RWPE1 (cell line): ENCODE results near the gene HIVEP1.

Experiments
- CTCF ChIA-PET: fragments of 350-600 bp; sonication (Branson Sonifier 250); formaldehyde crosslinking; extraction: SDS; loops from one replicate; lab custom pipeline; 2021; lab: Yijun Ruan, JAX
- POLR2A ChIA-PET: fragments of 400-600 bp; formaldehyde crosslinking; extraction: SDS; loops from one replicate; lab custom pipeline; 2020; ENCODE audit warnings: antibody characterized with exemption; ENCODE audit not compliant: low non-redundant PET; lab: Yijun Ruan, JAX
- DNase-seq: peaks from one replicate; pipeline ENCODE4 v3.0.0; 2012; ENCODE audit warnings: low spot score
- H3K27ac ChIP-seq: fragments of 450-650 bp; 2 replicates; pipeline ENCODE4 v1.5.1; 2017
- TF ChIP-seq, protein P1 (sequence below): fragments of 450-650 bp; conservative IDR thresholded peaks from 2 replicates; pipeline ENCODE4 v1.5.1; 2017; ENCODE audit warnings: low read depth, mild to moderate bottlenecking

HIVEP1 gene

DNA sequence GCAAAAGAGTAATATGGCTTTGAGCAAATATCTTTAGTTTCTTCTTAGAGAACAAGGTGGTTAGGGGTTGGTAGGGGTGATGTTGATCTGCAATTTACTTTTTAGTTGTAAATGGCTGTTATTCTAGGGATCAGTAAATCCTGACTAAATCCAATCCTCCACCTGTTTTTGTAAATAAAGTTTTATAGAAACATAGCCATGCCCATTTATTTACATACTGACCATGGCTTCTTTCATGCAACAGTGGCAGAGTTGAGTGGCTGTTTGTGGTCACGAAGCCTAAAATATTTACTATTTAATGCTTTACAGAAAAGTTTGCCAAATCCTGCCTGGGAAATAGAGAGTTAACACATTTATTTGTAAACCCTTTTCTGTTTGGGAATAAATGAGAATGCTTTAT is 14.7 kb downstream of the HIVEP1 start:
- no peak for DNase-seq
- POLR2A ChIA-PET = no interaction called here
- TF ChIP-seq, protein P1, sequence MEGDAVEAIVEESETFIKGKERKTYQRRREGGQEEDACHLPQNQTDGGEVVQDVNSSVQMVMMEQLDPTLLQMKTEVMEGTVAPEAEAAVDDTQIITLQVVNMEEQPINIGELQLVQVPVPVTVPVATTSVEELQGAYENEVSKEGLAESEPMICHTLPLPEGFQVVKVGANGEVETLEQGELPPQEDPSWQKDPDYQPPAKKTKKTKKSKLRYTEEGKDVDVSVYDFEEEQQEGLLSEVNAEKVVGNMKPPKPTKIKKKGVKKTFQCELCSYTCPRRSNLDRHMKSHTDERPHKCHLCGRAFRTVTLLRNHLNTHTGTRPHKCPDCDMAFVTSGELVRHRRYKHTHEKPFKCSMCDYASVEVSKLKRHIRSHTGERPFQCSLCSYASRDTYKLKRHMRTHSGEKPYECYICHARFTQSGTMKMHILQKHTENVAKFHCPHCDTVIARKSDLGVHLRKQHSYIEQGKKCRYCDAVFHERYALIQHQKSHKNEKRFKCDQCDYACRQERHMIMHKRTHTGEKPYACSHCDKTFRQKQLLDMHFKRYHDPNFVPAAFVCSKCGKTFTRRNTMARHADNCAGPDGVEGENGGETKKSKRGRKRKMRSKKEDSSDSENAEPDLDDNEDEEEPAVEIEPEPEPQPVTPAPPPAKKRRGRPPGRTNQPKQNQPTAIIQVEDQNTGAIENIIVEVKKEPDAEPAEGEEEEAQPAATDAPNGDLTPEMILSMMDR = no peak
- no peak overlapping the region for H3K27ac ChIP-seq
- CTCF ChIA-PET = no interaction called here

DNA sequence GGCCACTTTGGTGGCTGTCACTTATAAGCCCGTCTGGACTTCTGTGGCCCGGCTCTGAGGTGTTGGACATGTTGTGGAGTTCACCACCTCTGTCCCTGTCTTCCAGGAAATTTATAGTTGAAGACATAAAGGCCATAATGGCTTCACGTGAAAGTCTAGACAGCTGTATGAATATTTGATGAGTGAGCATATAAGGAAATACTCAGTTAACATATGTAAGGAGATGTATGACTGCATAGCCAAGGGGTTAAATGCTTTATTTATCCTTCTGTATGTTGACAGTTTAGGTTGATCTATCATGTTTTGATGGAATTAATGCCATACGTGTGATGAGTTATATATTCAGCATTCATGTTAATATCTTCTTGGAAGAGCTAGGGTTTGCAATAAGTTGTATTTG is 16.1 kb downstream of the HIVEP1 start:
- DNase-seq = no peak

GRCh38 chr6:12029979-12030737 is 18.0 kb downstream of the HIVEP1 start:
- H3K27ac ChIP-seq = no peak overlapping the region
- no peak for DNase-seq
- TF ChIP-seq, protein P1 = no peak
- ChIA-PET CTCF (interaction anchor here (0.6 to 1.2 kb wide), 3 partner anchors 303 to 375 kb away, joined by 3 to 4 read pairs (median 3); no protein-coding TSS in a partner anchor), POLR2A (no interaction called here)

More for the DNA sequence above, 16.1 kb downstream of the HIVEP1 start:
- no peak overlapping the region for H3K27ac ChIP-seq
- TF ChIP-seq, protein P1 = no peak
- POLR2A ChIA-PET = no interaction called here
- CTCF ChIA-PET = interaction anchor here (0.7 kb wide), 1 partner anchor 64 kb away, joined by 3 read pairs; no protein-coding TSS in a partner anchor

GRCh38 chr6:12030993-12031550 is 19.0 kb downstream of the HIVEP1 start:
- no peak for DNase-seq
- TF ChIP-seq, protein P1 = no peak
- CTCF ChIA-PET = interaction anchor here (0.6 to 1.2 kb wide), 3 partner anchors 304 to 376 kb away, joined by 3 to 4 read pairs (median 3); no protein-coding TSS in a partner anchor
- peak overlapping the region; percentile 50 for H3K27ac ChIP-seq
- POLR2A ChIA-PET = no interaction called here

- CTCF ChIA-PET = interaction anchor here (0.7 kb wide), 1 partner anchor 130 kb away, joined by 3 read pairs; no protein-coding TSS in a partner anchor
- POLR2A ChIA-PET = no interaction called here
- TF ChIP-seq, protein P1 = no peak
- no peak overlapping the region for H3K27ac ChIP-seq
- no peak for DNase-seq
These were observed 20.9 kb downstream of the HIVEP1 start for GRCh38 chr6:12032783-12033573.

DNA sequence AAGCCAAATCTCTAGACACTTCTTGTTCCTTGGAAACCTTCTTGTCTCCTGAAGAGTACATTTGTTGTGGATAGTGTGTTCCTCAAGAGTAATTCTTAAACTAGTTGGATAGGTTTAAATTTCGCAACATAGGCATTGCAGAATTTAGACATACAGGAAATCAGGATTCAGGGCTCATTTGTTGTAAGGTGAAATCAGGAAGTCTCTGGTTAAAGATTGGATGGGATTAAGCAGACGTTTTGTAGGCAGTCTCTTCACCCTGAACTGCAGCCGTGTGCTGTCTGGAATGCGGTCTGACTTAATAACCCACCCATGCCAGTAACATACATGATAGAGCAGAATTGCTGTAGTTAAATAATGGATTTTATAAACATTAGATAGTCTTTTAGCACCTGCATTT is 21.7 kb downstream of the HIVEP1 start:
- H3K27ac ChIP-seq = no peak overlapping the region
- ChIA-PET CTCF (no interaction called here), POLR2A (no interaction called here)
- peak; percentile 62 for DNase-seq
- TF ChIP-seq, protein P1 = no peak
